CD4-positive, alpha-beta T cell treated with Interleukin-17A for 1 hour (primary cell): Measurements from ENCODE around the gene OR4C45.
"Not testable (repeated sequence)": the region's sequence is repeated elsewhere in the genome, so short reads cannot be mapped to it uniquely, and the experiment has no call there.

Experiments used
- DNase-seq: peaks from one replicate; pipeline ENCODE4 v3.0.0-alpha.2; 2020

OR4C45 gene

GRCh38 chr11:50032574-50032973 is at the start of gene OR4C45:
Gene OR4C45 (plus strand): TSS chr11:50032874.
- DNase-seq: no peak

DNA sequence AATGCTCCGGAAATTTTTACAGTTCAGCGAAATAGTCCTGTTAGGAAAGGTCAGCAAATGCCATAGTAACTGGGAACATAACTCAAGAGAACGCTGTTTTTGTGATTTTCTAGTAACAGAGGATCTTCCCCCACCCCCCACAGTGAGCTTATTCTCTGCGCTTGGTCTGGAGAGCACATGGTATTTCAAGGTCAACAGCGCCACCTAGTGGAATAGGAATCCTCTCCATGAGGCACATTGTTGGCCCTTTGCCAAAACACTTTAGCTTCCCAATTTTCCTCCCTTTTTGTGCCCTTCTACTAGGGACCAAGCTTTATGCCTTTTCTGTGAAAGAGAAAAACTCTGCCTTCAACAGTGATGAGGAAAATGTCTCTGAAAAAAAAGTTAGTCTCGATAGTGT is 37.1 kb upstream of the OR4C45 start:
- peak; percentile 33 for DNase-seq

DNA sequence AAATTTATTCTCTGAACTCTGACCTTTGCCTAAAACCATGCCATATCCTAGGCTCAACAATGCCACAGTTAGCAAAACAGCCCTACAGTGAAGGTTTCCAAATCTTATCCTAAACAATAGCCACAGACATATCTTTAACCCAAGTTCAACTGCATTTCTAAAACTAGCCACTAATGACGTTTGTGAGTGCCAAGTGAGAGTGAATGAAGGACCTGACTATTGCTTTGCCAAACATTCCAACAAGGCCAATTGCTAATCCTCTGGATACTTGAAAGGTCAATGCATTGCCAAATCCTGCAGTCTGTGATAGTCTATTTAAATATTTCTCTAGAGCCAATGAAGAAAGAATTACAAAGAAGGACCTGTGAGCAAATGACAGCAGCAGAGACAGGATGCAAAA is 2.5 kb upstream of the OR4C45 start:
- no peak for DNase-seq

- DNase-seq: not testable (repeated sequence)
These were observed 3.6 kb downstream of the OR4C45 start for GRCh38 chr11:50036239-50036638.

- DNase-seq: no peak
These were observed 4.6 kb downstream of the OR4C45 start for GRCh38 chr11:50037251-50037650.

GRCh38 chr11:50044647-50045046 is 12.0 kb downstream of the OR4C45 start:
- no peak for DNase-seq

DNA sequence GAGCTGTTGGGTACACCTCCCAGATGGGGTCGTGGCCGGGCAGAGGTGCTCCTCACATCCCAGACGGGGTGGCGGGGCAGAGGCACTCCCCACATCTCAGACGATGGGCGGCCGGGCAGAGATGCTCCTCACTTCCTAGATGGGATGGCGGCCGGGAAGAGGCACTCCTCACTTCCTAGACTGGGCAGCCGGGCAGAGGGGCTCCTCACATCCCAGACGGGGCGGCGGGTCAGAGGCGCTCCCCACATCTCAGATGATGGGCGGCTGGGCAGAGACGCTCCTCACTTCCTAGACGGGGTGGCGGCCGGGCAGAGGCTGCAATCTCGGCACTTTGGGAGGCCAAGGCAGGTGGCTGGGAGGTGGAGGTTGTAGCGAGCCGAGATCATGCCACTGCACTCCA is 30.4 kb downstream of the OR4C45 start:
- DNase-seq: not testable (repeated sequence)

DNA sequence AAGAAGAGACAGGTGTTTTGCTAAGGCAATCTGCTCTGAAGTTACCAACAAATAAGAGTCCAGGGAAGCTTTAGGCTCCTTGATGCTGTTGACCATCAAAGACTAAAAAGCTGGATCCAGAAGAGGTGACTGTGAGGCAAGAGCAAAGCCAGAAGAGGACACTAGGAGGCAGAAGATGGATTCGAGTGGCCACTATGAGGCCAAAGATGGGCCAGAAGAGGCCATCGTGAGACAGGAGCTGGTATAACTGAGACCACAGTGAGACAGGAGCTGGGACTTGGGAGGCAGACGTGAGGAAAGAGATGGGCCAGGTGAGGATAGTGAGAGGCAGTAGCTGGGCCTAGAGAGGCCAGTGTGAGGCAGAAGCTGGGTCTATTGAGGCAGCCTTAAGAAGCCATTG is 37.7 kb downstream of the OR4C45 start:
- no peak for DNase-seq

DNA sequence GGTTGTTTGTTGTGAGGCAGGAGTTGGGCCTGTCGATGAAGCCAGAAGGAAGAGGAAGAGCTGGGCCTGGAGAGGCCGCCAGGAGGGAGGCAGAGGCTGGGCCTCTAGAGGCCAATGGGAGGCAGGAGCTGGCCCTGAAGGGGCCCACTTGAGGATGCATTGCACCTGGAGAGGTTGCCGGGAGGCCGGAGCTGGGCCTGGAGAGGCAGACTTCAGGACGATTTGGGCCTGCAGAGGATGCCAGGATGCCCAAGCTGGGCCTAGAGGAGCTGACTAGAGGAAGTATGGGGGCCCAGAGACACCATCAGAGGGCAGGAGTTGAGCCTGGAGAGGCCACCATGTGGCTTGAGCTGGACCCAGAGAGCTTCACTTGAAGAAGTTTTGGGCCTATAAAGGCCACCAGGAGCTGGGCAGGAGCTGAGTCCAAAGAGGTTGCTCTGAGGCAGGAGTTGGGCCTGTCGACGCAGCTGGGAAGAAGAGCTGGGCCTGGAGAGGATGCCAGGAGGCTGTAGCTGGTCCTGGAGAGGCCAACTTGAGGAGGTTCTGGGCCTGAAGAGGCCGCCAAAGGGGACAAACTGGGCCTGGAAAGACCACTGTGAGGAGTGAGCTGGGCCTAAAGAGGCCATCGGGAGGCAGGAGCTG is 39.0 kb downstream of the OR4C45 start:
- DNase-seq: no peak

- no peak for DNase-seq
These were observed 39.8 kb downstream of the OR4C45 start for GRCh38 chr11:50072226-50073112.

- no peak for DNase-seq
These were observed 40.7 kb downstream of the OR4C45 start for GRCh38 chr11:50073113-50074105.

GRCh38 chr11:50074161-50074560 is 41.5 kb downstream of the OR4C45 start:
- DNase-seq: no peak

DNA sequence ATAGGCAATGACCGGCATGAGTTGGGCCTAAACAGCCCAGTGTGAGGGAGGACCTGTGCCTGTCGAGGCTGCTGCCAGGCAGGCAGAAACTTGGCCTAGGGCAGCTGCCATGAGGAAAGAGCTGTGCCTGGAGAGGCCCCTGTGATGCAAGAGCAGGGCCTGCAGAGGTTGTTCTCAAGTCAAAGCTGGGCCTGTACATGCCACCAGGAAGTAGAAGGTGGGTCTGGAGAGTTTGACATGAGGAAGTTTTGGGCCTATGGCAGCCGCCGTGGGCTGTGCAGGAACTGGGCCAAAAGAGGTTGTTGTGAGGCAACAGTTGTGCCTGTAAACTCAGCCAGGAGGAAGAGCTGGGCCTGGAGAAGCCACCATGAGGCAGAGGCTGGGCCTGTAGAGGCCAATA is 43.2 kb downstream of the OR4C45 start:
- no peak for DNase-seq

- no peak for DNase-seq
These were observed 44.9 kb downstream of the OR4C45 start for GRCh38 chr11:50077526-50077925.

- DNase-seq: no peak
These were observed 45.3 kb downstream of the OR4C45 start for GRCh38 chr11:50078001-50078400.

GRCh38 chr11:50078946-50079345 is 46.3 kb downstream of the OR4C45 start:
- not testable (repeated sequence) for DNase-seq

DNA sequence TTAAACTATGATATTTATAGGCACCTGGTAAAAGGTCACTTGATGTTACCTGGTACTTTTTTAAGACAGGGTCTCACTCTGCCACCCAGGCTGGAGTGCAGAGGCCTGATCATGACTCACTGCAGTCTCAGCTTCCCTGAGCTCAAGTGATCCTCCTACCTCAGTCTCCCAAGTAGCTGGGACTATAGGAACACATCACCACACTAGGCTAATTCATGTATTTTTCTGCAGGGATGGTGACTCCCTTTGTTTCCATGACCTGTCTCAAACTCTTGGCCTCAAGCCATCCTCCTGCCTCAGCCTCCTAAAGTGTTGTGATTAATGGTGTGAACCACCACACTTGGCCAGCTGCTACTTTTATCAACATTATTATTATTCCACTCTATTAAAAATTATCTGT is 47.6 kb downstream of the OR4C45 start:
- no peak for DNase-seq
